ENCODE measurements around the gene DNAJC18. TPM values are rescaled to one million over a fixed set of nuclear protein-coding genes. Genes with fewer than 3 reads are reported as not detected.

The DNAJC18 gene
- total and polyA plus RNA-seq, 4 donors: 2.2 to 10.7 (median 8.7) TPM

GRCh38 chr5:139416651-139417050 lies 22.7 kb downstream of the DNAJC18 start:
- Histone ChIP-seq H3K9ac (ENCODE audit: insufficient read depth in 1 of 2, low read length in 2 of 2) (no peak overlapping the region), H3K4me1 (ENCODE audit: control insufficient read depth in 5 of 5, insufficient read depth in 5 of 5, low read length in 5 of 5) (peaks cover 0 to 11% (median 3%) of the 10 kb centered on the region in 5 donors), H3K9me3 (ENCODE audit: control insufficient read depth in 4 of 4, insufficient read depth in 3 of 4, low read length in 3 of 4) (no peaks in the 10 kb centered on the region), H3K36me3 (ENCODE audit: control insufficient read depth in 4 of 4, insufficient read depth in 4 of 4, low read length in 4 of 4) (peaks cover 3 to 41% (median 13%) of the 10 kb centered on the region in 4 donors), H3K27me3 (ENCODE audit: control insufficient read depth in 3 of 3, insufficient read depth in 3 of 3, low read length in 2 of 3) (no peaks in the 10 kb centered on the region), H3K27ac (ENCODE audit: low read depth in 1 of 2, low read length in 1 of 2) (peak overlapping the region in 1 of 2 donors; percentile 46), H3K4me3 (no peak overlapping the region)
- ATAC-seq (ENCODE audit: insufficient read depth, low FRiP score): no peak
- no peak for TF ChIP-seq CTCF (IDR thresholded peaks at IDR 0.05; ENCODE audit: control extremely low read depth, extremely low read depth)
- WGBS, 2 donors: 76 to 92% methylated on average over 9 of the region's 9 CpGs
- DNase-seq: no peak

GRCh38 chr5:139415869-139416268 lies 23.5 kb downstream of the DNAJC18 start:
- no peaks in the 10 kb centered on the region for H3K27me3 ChIP-seq (ENCODE audit: control insufficient read depth in 3 of 3, insufficient read depth in 3 of 3, low read length in 2 of 3)
- ATAC-seq (ENCODE audit: insufficient read depth, low FRiP score) (no peak), DNase-seq (no peak)
- H3K4me3 ChIP-seq: no peak overlapping the region
- H3K9ac ChIP-seq (ENCODE audit: insufficient read depth in 1 of 2, low read length in 2 of 2): no peak overlapping the region
- peak overlapping the region in 1 of 2 donors; percentile 46 for H3K27ac ChIP-seq (ENCODE audit: low read depth in 1 of 2, low read length in 1 of 2)
- TF ChIP-seq CTCF (IDR thresholded peaks at IDR 0.05; ENCODE audit: control extremely low read depth, extremely low read depth): no peak
- no peaks in the 10 kb centered on the region for H3K9me3 ChIP-seq (ENCODE audit: control insufficient read depth in 4 of 4, insufficient read depth in 3 of 4, low read length in 3 of 4)
- H3K36me3 ChIP-seq (ENCODE audit: control insufficient read depth in 4 of 4, insufficient read depth in 4 of 4, low read length in 4 of 4): peaks cover 3 to 34% (median 15%) of the 10 kb centered on the region in 4 donors
- peaks cover 0 to 11% (median 3%) of the 10 kb centered on the region in 5 donors for H3K4me1 ChIP-seq (ENCODE audit: control insufficient read depth in 5 of 5, insufficient read depth in 5 of 5, low read length in 5 of 5)

GRCh38 chr5:139415221-139415861 lies 24.0 kb downstream of the DNAJC18 start:
- DNase-seq (no peak), ATAC-seq (ENCODE audit: insufficient read depth, low FRiP score) (no peak)
- Histone ChIP-seq H3K4me3 (no peak overlapping the region), H3K27me3 (ENCODE audit: control insufficient read depth in 3 of 3, insufficient read depth in 3 of 3, low read length in 2 of 3) (no peaks in the 10 kb centered on the region), H3K4me1 (ENCODE audit: control insufficient read depth in 5 of 5, insufficient read depth in 5 of 5, low read length in 5 of 5) (peaks cover 0 to 11% (median 3%) of the 10 kb centered on the region in 5 donors), H3K9ac (ENCODE audit: insufficient read depth in 1 of 2, low read length in 2 of 2) (no peak overlapping the region), H3K36me3 (ENCODE audit: control insufficient read depth in 4 of 4, insufficient read depth in 4 of 4, low read length in 4 of 4) (peaks cover 3 to 30% (median 15%) of the 10 kb centered on the region in 4 donors), H3K27ac (ENCODE audit: low read depth in 1 of 2, low read length in 1 of 2) (peak overlapping the region in 1 of 2 donors; percentile 46), H3K9me3 (ENCODE audit: control insufficient read depth in 4 of 4, insufficient read depth in 3 of 4, low read length in 3 of 4) (no peaks in the 10 kb centered on the region)
- TF ChIP-seq CTCF (IDR thresholded peaks at IDR 0.05; ENCODE audit: control extremely low read depth, extremely low read depth): no peak
- WGBS, 2 donors: 81 to 90% methylated on average over 8 of the region's 8 CpGs
